HFF-Myc (cell line): ENCODE results near the gene TXNRD1.

ENCODE experiments used
- DNase-seq: peaks from one replicate; pipeline ENCODE4 v3.0.0-alpha.2; 2011; ENCODE audit warnings: low read depth; ENCODE audit errors: extremely low read depth
- H3K4me3 ChIP-seq: replicated peaks from 2 replicates; pipeline ENCODE4 v1.5.1; 2011; ENCODE audit warnings: low read depth, mild to moderate bottlenecking, control low read depth, low read length
- CTCF ChIP-seq: IDR thresholded peaks from 2 replicates; pipeline ENCODE4 v1.5.1; 2012; ENCODE audit warnings: mild to moderate bottlenecking, low read depth, low read length, control low read depth; ENCODE audit errors: missing control alignments

The TXNRD1 gene

GRCh38 chr12:104377514-104377812, 161.9 kb downstream of the TXNRD1 start:
- DNase-seq, result no peak
- no peak for TF ChIP-seq CTCF
- no peak overlapping the region for H3K4me3 ChIP-seq

- DNase-seq, result no peak
- no peak overlapping the region for H3K4me3 ChIP-seq
- TF ChIP-seq CTCF, result no peak
Measured at GRCh38 chr12:104378427-104378826, 162.8 kb downstream of the TXNRD1 start.

GRCh38 chr12:104381341-104381730, 165.8 kb downstream of the TXNRD1 start:
- no peak overlapping the region for H3K4me3 ChIP-seq
- no peak for TF ChIP-seq CTCF
- DNase-seq, result no peak

GRCh38 chr12:104381731-104382480, 166.3 kb downstream of the TXNRD1 start:
- peak; percentile 99 for TF ChIP-seq CTCF

GRCh38 chr12:104384141-104384880, 168.7 kb downstream of the TXNRD1 start:
- no peak overlapping the region for H3K4me3 ChIP-seq
- no peak for DNase-seq
- no peak for TF ChIP-seq CTCF

More at GRCh38 chr12:104381731-104382480, 166.3 kb downstream of the TXNRD1 start:
- no peak overlapping the region for H3K4me3 ChIP-seq
- peak; percentile 54 for DNase-seq

GRCh38 chr12:104385510-104385909, 169.9 kb downstream of the TXNRD1 start:
- DNase-seq, result no peak
- TF ChIP-seq CTCF, result no peak
- no peak overlapping the region for H3K4me3 ChIP-seq
